GM15510 (cell line): ENCODE measurements around the gene ZBTB7A.

Experiments
- POLR2A ChIP-seq: IDR thresholded peaks from 3 replicates; pipeline ENCODE4 v1.6.1; 2011; ENCODE audit warnings: borderline replicate concordance; ENCODE audit not compliant: insufficient read length; ENCODE audit errors: extremely low read depth

ZBTB7A gene

DNA sequence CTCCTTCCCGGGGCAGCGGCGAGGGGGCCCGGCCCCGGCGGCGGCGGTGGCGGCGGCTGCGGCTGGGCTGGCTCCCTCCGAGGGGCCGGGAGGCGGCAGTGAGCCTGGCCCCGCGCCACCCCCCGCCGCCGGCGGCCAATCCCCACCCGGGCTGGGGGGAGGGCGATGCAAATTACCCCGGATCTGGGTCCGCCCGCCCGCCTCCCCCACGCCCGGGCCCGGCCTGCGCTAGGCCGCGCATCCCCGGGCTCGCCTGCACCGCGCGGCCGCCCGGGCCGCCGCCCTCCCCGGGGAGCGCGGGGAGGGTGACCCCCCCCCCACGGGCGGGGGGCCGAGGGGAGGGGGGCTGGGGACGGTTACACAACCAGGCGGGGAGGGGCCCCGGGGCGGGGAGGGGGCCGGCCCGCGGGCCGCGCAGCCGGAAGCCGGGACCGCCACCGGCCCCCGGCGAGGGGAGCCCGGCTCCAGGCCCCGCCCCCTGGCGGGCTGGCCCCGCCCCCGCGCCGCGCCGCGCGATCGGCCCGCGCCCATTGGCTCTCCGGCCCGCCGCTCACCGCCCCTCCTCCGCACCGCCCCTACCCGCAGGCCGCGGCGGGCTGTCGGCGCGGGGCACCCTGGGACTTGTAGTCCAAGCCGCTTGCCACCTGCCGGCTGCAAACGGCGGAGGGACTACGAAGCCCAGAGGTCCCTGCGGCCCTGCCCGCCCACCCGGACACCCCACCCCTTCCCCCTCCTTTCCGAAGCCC is 1.1 kb downstream of the ZBTB7A start:
- TF ChIP-seq POLR2A, result peak; percentile 63

DNA sequence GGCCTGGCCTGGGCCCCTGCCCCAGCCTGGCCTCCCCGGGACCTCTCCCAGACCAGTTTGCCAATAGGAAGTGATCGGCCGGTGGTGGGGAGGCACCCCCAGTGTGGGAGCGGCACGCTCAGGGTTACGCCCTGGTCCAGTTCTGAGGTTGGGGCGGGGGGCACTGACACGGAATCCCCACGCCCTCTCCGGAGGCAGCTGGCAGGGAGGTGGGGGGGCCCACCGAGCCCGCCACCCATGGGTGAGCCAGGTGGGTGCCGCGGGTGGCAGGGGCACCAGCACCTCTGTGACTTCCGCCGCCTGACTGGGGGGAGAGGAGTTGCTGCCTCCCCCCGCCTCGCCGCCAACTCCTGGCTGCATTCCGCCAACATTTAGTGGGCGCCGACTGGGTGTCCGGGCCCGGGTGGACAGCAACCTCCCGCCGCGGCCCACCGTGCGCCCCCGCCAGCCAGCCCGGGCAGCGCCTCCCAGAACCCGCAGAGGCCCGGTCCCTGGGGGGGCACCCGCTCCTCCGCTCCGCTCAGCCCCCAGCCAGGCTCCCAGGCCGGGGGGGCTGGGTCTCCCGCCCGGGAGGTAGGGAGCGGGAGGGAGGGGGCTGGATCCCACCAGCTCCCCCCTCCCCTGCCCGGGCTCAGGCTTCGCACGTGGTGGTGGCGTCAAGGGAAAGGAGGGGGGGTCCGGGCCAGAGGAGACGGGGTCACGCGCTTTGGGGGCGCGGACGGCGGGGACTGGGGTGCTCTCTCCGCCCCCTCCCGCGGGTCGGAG is 2.0 kb downstream of the ZBTB7A start:
- no peak for TF ChIP-seq POLR2A

DNA sequence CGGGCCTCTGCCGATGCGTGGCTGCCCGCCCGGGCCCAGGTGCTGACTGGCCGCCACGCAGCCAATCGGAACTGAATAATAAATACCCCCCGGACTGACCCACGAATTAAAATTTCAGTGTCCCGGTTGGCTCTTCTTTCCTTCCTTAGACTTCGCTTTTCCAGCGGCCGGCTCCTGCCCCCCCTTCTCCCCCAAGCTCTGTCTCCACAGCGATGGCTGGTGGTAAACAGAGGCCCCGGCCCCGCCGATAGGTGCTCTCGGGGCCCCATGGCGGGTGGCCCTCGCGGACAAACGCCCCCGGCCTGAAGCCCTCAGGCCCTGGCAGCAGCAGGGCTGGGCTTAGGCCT is 2.6 kb downstream of the ZBTB7A start:
- TF ChIP-seq POLR2A, result no peak

DNA sequence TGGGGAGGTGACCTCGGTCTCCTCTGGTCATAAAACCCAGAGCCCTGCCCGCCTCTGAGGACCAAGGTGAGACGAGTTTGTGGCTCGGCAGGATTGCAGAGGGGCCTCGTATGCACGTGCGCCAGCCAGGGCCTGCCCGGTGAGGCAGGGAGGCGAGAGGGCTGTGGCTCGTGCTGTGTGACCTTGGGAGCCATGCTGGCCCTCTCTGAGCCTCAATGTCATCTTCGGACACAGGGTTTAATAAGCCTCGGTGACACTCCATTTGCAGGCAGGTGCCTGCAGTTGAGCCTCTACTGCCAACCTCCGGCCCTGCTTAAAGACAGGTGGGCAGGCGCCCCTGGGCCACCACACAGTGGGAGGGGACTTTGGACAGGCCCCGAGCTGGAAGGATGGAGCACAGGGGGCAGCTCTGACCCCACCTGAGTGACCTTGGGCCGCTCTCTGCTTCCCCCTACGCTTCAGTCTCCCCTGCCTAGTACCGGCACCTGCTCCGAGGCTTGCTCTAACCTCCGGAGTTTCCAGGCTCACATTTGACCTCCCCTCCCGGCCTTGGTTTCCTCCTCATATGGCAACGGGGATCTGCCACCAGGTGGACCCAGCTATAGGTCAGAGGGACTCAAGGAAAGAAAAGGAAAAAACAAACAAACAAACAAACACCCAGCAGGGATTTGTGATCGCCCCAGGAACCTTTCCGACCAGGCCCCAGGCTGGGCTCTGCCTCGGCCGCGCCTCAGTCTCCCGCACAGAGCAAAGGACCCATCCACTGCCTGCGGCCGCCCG is 3.1 kb downstream of the ZBTB7A start:
- no peak for TF ChIP-seq POLR2A

DNA sequence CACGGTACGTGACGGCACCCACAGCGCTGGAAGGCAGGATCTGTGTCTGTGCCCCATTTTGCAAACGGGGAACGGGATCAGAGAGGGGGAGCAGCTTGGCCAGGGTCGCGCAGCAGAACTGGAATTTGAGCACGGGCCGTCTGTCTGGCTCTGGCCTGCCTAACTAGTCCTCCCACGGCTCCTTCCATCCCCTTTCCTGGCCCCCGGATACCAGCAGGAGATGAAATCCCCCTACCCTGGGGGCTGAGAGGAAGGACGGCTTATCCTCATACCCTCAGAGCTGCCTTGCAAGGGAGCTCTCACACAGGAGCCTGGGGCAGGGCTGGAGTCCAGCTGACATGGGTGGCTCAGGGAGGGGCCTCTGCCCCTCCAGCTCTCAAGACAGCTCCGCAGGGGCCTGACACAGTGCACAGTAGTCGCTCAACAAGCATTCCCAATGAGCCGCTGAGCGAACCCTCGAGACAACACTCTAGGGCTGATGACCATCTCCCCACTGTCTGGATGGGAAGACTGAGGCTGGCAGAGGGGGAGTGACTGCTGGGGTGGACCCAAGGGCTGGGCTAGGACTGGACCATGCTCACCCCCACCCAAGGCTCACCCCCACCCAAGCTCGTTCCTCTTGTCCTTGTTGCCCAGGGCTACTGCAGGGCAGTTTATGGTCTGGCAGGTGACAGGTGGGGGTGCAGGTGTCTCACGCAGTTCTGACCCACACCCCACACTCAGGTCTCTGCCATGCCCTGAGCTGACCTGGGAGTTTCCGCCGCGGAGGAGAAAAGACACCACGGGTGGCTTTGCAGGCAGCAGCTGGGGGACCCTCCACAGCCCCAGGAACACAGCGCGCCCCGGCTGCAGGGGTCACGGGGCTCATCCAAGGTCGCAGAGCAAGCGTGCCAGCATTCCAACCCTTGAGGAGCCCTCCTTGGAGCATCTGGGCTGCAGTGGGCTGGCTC is 4.0 kb downstream of the ZBTB7A start:
- TF ChIP-seq POLR2A, result no peak

DNA sequence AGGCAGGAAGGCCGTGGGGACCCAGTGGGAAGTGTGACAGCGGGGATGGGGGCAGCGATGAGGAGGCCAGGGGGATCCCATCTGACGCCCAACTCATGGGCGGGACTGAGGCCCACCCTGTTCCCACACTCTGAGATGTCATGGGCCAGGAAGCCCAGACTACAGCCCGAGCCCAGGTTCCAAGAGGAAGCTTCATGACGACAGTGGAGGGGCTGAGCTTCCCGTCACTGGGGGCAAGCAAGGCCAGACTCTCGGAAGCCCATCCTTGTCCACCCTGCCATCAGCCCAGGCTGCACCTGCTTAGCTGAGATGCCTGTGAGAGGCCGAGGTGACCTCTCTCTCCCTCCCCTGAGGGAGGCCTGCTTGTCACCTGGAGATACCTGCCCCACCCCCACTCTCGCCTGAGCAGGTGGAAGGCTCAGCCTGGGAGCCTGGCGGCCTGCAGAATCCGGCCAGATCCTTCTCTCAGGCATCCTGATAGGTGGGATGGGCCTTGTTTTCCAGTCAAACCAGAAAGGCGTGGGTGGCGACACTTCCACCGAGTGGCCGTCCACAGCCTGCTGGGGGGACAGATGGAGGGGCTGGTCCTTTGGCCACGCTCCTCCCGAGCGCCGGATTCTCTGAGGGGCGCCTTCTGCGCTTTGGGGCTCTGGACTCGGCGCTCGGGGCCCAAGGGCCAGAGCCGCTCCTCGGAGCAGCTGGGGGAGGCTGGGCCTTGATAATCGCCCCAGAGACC is 4.8 kb downstream of the ZBTB7A start:
- TF ChIP-seq POLR2A, result no peak

DNA sequence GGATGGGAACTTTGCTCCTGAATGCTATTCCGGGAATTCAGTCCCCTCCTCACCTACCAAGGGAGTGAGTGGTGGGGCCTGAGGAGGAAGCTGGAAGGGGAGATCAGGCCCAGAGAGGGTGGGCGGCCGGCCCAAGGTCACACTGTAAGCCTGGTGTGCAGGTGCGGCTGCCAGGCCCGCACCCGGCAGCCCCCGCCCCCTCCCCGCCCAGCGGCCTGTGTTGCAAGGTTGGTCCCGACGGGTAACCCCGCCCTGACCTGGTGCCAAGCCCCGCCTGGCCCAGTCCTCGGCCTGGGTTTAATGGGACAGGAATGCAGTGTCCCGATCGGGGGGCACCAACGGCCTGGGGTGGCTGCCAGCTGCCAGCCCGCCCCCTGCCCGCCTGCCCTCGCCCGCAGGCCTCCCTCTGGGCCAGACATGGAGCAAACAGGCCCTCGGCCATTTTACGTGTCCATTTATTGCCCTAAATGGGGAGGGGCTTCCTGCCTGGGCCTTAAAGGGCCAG is 5.5 kb downstream of the ZBTB7A start:
- TF ChIP-seq POLR2A, result no peak

DNA sequence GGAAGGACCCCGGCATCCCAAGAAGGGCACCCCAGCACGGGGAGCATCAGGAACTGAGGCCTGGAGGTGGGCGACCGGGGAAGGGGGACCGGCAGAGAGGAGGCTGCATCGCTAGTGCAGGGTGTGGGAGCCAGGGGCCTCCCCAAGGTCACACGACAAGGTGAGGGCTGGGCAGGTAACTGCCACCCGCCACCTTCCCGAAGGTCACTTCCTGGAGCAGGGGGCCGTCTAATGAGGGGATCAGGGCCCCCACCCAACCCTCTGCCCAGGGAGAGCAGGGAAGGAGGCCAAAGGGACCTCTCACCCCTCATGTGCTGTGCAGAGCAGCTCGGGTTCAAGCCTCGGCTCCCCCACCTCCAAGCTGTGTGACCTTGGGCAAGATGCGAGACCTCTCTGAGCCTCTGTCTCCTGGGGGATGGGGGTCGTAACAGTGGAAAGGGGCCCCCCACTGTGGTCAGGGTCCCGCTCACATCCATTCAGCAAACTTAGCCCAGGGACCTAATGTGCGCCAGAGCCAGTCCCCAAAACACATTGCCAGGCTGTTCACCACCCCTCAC is 6.0 kb downstream of the ZBTB7A start:
- TF ChIP-seq POLR2A, result no peak

DNA sequence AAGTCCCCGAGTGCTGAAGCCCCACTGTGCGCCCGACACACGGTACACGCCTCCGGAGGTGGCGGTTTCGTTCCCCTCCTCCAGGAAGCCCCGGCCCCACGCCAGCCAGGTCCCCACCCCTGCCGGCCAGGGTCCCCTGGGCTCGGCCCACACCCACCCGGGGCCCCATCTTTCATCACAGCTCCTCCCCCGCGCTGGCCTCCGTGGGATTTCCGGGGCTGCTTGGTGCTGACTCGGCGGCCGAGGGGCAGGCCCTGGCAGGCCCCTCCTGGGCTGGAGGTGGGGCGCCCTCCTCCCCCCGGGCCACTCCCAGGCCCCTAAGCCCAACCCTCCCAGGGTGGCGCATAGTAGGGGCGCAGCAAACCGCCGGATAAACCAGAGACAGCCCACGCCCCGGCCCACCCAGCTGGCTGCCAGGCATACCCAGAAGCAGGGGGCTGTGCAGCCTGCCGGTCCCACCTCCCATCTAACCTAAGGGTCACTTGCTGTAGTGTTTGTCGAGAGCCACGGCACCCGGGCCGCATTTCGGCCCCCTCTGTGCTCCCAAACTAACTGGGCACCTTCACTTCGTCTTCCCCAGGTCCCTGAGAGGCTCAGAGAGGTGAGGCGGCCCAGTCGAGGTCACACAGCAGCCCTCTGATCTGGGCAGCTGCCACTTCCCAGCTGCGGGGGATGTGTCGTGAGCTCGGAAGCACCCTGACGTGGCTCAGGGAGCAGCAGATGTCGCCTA is 6.6 kb downstream of the ZBTB7A start:
- no peak for TF ChIP-seq POLR2A

DNA sequence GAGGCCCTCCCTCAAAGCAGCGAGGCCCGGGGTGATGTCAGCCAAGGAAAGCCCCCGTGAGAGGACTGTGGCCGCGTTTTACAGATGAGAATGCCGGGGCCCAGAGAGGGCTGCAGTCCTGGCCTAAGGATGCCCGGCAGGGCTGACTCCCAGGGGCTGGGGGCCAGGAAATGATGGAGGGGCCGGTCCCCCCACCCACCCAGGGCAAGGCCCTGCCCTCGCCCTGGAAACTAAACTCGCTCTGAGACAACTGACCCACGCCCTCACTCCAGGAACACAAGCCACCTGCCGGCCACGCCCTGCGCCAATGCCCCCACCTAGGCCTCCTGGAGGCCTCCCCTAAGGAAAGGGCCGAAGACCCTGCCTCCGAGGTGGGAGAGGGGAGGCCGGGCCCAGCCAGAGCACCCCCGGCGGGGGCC is 7.2 kb downstream of the ZBTB7A start:
- TF ChIP-seq POLR2A, result no peak

DNA sequence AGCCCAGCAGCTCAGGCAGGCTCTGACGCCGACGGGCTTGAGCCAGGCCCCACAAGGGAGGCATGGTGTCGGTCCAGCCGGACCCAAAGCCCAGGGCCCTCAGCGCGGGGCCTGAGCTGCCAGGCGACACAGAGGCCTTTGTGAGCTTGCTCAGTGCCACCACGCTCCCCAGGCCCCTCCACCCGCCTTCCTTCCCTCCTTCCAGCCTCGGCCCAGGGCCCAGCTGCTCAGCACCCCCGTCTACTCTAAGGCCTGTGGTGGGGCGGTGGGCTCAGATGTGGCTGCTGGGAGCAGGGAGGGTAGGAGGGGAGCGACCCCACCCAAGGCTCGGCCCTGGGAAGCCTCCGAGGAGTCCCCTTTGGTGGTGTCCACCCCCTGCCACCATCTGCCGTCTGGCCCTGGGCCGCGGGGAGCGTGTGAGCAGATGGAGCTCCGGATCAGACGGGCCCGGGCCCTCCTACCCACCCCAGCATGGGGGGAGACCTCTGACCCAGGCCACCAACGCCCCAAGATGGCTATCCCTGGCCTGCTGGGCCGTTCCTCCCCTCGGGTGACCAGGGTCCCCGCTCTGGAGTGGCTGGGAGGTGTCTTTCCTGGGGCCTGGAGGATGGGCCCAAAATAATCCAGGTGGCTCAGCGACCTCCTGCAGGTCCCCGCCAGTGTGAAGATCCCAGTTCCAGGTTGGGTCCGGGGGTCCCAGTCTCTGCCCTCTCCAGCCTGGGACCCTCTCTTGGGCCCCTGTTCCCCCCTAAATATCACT is 7.8 kb downstream of the ZBTB7A start:
- TF ChIP-seq POLR2A, result no peak
